ENCODE data around the gene ZNF804A.

GRCh38 chr2:184566716-184567115 is 31.6 kb upstream of the ZNF804A start:
- TF ChIP-seq L3MBTL2 (conservative IDR thresholded peaks at IDR 0.05) = no peak
- TF ChIP-seq SP1 (IDR thresholded peaks at IDR 0.05) = no peak
- no peak for TF ChIP-seq FOXK2 (IDR thresholded peaks at IDR 0.05)
- TF ChIP-seq SUZ12 (IDR thresholded peaks at IDR 0.05) = no peak
- no peak for TF ChIP-seq HDGF (IDR thresholded peaks at IDR 0.05; ENCODE audit: borderline replicate concordance)
- no peak for TF ChIP-seq BHLHE40 (IDR thresholded peaks at IDR 0.05; ENCODE audit: borderline replicate concordance)
- no peak for TF ChIP-seq ZNF384 (IDR thresholded peaks at IDR 0.05)
- no peak for TF ChIP-seq FOXA1 (IDR thresholded peaks at IDR 0.05)
- no peak for TF ChIP-seq FOXM1 (IDR thresholded peaks at IDR 0.05; ENCODE audit: borderline replicate concordance)

Data from HEK293T (cell line).